HG02798 (cell line): ENCODE data around the gene NEK10.
"Not testable (repeated sequence)": the region's sequence is repeated elsewhere in the genome, so short reads cannot be mapped to it uniquely, and the experiment has no call there.

Source experiments
- ATAC-seq: cut with Tn5 transposase; IDR thresholded peaks from one replicate; pipeline ENCODE4 v1.9.1; 2021; ENCODE audit warnings: mild to moderate bottlenecking; ENCODE audit not compliant: unreplicated experiment, poor library complexity

Gene NEK10, protein sequence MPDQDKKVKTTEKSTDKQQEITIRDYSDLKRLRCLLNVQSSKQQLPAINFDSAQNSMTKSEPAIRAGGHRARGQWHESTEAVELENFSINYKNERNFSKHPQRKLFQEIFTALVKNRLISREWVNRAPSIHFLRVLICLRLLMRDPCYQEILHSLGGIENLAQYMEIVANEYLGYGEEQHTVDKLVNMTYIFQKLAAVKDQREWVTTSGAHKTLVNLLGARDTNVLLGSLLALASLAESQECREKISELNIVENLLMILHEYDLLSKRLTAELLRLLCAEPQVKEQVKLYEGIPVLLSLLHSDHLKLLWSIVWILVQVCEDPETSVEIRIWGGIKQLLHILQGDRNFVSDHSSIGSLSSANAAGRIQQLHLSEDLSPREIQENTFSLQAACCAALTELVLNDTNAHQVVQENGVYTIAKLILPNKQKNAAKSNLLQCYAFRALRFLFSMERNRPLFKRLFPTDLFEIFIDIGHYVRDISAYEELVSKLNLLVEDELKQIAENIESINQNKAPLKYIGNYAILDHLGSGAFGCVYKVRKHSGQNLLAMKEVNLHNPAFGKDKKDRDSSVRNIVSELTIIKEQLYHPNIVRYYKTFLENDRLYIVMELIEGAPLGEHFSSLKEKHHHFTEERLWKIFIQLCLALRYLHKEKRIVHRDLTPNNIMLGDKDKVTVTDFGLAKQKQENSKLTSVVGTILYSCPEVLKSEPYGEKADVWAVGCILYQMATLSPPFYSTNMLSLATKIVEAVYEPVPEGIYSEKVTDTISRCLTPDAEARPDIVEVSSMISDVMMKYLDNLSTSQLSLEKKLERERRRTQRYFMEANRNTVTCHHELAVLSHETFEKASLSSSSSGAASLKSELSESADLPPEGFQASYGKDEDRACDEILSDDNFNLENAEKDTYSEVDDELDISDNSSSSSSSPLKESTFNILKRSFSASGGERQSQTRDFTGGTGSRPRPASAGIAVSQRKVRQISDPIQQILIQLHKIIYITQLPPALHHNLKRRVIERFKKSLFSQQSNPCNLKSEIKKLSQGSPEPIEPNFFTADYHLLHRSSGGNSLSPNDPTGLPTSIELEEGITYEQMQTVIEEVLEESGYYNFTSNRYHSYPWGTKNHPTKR

DNA sequence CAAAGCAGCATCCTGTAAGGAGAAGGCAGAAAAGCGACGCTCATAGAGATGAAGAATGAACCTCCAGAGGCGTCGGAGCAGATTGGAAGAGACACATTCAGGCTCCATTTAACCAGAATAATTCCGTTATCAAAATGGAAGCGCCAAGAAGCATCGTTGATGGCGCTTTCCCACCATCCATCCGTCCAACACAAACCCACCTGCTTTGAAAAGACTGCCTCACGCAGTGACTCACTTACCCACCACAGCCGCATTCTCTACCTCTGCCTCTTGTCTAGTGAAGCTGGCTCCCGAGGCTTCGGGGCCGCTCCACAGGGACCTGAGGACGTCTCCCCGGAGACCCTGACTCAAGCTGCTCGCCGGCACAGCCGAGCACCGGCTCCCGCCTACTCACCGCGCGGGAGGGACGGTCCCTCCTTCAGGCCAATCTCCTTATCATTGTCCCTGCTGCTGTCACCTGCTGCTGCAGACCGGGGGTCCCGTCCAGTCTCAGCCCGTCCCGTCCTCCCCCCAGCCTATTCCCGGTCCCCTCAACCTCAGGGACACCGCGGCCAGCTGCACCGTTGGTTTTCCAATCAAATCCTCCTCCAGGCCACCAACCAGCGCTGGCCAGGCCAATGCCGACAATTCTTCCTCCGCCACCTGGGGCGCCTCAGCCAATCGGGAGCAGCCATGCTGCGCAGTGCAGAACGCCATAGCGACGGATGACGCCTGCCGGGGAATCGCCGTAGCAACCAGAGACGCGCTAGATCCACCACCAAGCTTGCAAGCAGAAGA lies at the start of gene NEK10:
TSS of gene NEK10 (minus strand) at position 553 of the 777 bp plus-strand sequence. CDS start 16,501 bp downstream, outside the sequence.
- ATAC-seq = peak; percentile 100

DNA sequence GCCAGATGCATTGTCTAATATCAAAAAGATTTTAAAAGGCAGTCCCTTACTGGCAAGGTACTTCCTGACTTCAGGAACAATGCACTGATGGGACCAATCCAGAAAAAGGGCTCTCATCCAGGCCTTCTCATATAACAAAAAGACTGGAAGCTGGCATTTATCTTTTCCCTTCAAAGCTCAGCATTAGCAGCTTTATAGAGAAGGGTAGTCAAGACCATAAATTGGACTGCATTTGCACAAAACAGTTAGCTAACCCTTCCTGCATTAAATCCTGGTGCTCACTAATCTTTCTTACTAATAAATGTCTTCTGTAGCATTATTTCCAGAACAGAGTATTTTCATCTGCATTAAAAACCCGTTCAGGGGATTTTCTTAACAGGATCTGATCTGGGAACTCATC lies 46.0 kb upstream of the NEK10 start:
- no peak for ATAC-seq

DNA sequence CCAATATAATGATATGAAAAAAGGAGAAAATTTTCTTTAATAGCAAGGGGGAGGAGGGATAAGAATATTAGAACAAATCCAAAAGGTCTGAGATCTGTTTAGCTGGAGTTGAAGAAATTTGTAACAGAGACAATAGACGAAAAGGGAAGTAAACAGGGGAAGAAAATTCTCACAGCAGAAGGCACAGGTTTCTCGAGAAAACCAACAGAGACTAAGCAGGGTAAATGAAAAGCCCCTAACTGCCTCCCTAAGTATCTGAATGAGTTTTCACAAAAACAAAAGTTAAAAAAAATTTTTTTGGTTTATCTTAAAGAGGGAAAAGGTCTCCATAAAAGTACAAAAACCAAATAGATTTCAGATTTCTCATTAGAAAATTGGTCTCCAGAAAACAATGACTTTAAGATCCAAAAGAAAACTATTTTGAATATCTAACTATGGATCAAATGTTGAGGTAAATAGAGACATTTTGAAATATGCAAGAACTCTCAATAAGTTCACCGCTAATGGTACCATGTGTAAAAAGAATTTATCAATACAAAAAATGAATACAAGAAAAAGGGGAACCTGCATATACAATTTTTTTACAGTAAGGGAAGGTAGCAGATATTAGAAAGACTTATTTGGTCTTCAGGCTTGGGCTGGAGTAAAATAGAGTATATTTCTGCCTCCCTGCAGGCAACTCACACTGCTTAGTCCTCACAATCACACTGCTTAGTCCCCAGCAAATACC lies 23.9 kb upstream of the NEK10 start:
- ATAC-seq = peak; percentile 85

DNA sequence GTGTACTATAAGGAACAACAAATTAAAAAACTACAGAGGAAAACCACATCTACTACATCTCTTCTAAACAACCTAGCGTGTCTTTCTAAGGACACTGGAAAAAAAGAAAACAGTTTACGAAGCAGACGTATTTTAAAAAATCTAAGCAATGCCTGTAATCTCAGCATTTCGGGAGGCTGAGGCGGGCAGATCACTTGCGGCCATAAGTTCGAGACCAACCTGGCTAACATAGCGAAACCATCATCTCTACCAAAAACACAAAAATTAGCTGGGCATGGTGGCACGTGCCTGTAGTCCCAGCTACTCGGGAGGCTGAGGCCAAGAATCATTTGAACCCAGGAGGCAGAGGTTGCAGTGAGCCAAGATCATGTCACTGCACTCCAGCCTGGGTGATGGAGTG lies 23.2 kb upstream of the NEK10 start:
- not testable (repeated sequence) for ATAC-seq

DNA sequence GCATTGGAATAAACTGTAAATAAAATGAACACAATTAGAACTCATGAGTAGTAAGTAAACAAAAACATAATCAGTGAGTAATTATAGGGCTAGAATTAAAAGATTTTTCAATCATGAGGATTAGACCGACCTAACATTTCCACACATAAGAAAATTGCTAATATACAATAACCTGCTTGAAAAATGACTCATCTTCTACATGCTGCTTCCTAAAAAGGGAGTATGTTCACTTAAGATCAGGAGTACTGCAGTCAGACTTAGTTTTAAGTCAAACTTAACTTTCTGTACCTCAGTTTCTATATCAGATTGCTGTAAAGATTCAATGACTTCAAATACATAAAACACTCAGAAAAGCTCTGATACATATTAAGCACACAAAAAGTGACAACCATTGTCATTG lies 22.6 kb upstream of the NEK10 start:
- no peak for ATAC-seq

DNA sequence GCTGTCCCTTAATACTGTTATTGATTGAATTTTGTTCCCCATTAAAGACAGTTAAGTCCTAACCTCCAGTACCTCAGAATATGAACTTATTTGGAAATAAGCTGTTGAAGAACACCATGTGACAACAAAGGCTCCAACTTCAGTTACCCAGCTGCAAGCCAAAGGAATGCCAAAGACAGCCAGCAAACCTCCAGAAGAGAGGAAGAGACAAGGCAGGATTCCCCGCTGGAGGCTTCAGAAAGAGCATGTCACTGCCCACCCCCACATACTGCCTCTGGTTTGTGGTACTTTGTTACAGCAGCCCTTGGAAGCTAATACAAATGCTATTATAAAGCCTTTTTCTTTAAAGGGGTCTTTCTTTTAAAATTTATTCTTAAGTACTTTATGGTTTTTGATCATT lies 18.4 kb upstream of the NEK10 start:
- ATAC-seq = no peak

DNA sequence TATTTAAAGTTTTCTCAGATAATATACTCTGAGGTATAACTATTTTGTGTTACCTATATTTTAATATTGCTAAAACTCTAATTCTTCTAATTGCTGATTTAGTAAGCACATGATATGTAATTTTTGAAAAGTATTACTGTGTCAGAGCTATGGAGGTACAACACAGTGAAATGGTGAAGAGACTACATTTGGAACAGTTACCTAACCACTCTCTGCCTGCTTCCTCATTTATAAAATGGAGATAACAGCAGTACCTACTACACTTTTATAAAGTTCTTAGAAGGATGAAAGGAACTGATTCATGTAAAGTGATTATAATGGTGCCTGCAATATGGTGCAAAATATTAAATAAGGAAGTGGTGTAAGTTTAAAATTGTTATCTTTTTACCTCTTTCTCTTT lies 16.3 kb upstream of the NEK10 start:
- ATAC-seq = no peak

DNA sequence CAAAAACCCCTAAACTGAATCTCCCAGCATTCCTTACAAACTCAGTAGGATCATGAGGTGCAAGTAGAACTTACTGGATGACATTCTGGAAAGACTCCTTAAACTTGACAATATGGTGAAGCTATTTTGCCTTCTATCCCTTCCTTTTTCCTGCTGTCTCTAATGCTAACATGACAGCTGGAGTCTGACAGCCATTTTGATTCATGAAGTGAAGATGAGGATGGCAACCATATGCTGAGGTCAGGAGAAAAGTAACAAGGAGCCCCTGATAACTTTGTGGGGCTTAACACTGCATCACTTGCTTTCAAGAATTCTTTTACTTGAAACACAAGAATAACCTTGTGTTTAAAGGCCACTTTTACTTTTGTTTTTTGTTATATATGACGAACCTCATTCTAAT lies 15.0 kb upstream of the NEK10 start:
- no peak for ATAC-seq

DNA sequence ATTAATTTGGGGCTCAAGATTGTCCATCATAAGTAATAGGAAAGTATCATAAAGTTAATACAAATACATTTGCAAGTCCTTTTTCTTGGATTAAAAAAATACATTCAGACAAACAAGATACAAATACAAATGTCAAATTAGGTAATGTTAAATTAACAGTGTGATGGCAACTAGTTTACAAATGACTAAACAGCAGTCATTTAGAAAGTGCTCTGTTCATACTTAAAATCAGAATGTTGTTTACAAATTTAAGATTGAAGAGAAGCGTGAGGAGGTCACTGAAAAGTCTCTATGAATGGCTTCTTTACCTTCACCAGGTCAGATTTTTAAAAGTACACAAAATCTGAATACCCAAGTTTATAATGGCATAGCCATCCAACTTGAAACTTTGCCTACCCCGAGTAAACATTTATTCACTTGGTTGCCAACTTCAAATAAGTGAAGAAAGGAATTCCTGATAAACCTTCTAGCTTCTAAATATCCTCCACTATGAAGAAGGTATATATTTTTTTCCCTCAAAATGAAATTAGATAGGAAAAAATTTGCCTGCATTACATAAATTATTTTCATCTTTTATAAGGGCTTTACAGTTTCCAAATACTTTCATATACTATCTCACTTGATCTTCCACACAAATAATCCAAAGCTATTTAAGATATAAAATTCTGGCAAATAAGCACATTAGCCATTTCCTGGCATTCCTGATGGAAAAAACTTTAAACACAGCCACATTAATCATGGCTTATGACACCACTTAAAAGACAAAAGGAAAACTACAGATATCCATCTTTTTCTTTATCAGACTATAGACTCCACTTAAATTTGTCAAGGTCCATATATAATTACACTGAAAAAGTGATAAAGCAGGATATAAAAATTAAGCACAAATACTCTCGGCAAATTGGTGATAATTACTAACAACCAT lies 11.5 kb upstream of the NEK10 start:
- no peak for ATAC-seq

DNA sequence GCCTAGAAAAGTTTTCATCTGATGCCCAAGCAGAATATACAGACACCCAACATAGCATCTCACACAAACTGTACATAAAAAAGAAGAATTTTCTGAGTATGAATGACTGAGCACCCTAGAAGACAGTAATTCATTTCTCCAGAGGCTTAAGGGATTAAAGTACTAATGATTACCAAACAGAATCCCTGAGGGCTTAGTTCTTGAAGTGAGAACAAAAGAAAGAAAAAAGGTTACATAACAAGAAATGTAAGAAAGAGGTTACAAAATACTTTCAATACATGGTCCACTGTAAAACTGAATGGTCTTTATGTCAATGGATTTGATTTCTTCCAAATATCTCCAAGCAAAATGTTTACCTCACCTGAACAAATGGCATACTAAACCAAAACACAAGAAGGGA lies 9.1 kb upstream of the NEK10 start:
- ATAC-seq = no peak

DNA sequence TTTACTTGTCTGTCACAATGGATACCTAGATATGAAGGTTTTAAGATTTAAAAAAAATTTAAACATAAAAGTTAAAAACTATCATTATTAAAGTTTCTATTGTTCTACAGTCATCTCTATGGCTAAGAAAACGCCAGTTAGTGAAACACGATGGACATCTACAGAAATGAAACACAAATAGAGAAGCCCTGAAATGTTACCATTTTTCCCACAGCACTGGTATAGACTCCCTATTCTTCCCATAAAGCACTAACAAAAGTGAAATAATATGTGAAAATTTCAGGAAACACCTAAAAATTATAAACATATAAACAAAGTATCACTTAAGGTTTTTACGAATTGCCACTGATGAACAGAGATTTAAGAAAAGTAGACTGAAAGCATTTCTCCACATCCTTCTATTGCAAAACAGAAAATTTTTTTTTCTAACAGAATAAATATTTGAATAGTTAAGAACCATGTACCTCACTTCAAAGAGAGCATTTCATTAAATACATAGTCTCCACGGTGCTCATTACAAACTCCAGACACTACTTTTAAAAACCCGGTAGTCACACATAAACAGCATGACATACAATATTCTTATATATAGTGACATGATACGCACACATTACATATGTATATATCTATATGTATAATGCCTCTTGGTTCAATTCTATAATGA lies 7.1 kb upstream of the NEK10 start:
- ATAC-seq = no peak

DNA sequence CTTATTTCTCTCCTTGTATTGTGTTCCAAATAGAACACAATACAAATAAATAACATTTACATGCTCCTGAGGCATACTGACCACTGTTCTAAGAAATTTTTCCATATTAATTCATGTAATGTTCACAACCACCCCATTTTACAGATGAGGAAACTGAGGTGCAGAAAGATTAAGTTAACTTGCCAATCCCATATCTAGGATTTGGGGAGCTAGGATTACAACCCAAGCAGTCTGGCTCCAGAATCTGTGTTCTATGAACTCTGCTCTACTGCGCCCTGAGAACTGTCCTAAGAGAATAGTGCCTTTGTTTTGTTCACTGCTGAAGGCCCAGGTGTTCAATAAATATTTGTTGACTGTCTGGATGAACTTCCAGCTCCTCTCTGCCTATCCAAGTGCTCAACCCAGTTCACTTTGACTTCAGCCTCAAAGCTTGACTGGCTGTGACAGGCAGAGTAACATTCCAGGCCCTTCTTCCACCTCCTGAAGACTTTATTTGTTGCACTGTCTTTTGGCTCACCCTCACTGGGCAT lies 3.1 kb downstream of the NEK10 start:
- no peak for ATAC-seq

DNA sequence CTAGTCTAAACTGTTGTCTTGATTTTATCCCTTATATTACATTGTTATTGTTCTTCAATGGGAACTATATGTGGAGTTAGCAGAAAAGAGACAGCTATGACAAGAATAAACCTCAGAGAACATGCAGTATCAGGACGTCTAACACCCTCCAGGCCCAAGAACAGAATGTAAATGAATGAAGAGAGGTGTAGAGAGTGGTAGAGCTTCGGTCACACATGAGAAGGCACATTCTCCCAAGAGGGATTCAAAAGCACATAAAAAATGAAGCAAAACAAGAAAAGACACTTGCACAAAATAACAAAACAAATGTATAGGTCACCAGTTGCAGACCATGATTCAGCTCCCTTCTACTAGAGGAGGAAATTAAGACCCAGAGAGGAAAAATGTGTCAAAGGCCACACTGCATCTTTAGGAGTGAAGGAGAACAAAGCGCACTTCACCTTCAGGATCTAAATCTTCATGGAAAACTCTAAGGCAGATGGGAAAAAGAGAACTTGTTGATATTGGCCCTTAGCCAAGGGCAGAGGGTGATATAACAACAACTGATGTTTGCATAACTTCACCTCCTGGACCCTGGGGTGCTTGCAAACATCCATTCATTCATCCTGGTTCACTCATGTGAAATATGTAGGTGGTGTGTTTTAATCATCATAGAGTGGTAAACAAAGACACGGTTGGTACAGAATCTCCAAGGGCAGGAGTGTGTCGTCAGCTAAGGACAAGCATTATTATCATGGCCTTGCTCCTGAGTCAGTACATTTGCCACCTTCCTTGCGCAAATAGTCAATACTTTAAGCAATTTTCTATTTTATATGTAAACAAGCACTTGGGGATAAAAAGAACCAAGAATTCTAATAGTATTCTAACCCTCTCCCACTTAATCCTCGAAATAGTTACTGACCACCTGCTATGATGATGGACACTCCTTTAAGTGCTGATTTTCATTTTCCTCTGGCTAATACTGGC lies 8.8 kb downstream of the NEK10 start:
- ATAC-seq = peak; percentile 48

DNA sequence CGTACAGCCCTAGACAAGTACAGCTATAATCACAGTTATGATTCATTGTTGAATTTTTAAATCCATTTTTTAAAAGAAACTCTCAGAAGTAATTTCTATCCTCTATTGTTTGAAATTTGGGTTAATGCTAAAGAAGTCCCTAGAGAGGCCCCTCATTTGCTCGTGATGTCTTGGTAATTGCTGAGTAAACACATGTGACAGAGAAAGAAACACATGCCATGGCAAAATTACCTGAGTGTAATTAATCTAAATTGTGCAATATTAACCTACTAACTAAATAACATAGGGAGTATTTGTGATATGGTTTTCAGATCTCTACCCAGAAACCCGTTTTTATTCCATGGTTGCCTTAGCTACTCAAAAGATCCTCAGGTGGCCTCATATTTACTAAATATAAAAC lies 10.8 kb downstream of the NEK10 start:
- ATAC-seq = no peak

DNA sequence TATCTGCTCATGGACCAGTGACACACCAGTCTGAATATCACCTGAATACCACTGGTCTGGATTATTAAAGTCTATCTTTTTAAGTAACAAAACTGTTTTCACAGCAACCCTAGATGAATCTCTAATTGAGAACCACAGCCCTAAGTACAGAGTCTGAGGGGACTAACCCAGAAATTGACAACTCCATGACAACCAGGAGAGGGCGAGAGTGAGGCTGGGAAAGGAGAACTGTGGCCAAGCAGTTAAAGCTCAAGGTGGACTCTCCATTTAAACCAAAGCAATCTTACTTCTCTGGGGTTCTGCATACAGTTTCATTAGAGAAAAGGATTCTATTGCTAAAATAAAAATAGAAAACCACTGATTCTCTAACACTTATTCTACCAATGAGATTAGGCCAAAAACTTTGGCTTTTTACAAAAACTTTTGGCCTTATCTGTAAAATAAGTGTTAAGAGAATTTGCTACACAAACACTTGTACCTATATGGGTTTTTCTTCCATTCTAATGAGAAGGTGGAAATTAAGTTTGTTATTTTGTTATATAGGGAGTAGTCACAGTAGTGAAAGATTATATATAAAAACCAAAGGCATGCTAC lies 11.4 kb downstream of the NEK10 start:
- ATAC-seq = peak; percentile 95

DNA sequence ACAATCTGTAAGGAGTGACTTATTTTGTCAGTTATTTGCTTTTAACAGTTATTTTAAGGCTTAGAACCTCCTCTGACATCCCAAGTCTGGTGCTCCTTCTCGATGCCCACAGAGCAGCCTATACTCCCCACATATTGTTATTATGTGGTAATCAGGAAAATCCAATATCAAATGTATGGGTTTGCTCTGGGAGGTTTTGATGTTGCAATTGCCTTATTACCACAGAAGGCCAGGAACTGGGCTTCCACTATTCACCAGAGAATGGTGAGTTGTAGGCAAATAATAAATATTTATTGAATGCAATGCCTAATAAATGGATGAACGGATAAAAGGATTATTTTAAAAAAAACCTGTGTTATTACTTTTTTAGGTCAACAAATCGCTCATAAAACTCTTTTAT lies 12.2 kb downstream of the NEK10 start:
- no peak for ATAC-seq
